ENCODE results near the gene ARF1. TPM values are rescaled to one million over a fixed set of nuclear protein-coding genes. Genes with fewer than 3 reads are reported as not detected.

ARF1 gene
- total RNA-seq, 2 experiments from 2014 or later: 163 to 322 TPM

DNA sequence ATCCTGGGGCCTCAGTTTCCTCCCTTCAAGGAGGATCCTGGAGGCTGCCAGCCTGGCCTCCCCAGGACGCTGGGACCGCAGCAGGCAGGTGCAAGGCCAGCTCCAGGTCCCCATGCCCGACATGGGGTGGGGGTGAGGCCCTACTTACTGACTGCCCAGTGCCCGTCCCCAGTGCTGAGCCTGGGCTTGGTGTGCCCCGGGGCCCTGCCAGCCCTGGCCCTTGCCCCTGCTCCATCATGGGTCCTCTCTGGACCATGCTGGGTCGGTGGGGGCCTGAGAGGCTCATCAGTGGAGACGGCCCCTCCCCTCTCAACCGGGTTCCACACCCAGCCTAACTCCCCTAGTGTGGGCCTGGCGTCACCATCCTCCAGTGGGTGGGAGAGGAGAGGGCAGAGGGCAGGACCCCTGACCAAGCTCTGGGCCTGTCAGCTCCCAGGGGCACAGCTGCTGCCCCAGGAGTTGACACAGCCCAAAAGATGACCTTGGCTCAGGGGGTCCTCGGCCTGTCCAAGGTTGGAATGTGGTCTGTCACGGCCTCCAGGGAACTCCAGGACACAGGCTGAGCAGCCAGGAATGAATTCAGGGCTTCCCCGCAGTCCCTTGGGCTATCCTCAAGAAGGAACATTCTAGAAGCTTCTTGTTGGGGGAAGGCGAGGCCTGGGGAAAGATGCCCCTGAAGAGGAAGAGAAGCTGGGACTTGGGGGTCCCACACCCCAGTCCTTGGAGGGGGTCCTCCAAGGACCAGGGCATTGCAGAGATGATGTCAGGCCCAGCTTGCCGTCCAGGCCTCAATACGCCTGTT is 17.6 kb upstream of the ARF1 start:
- H3K9me3 ChIP-seq (ENCODE audit: low read length): no peaks in the 10 kb centered on the region
- H3K9me2 ChIP-seq (ENCODE audit: insufficient read depth, low read length): no peaks in the 10 kb centered on the region
- no peak for TF ChIP-seq EZH2phosphoT487 (IDR thresholded peaks at IDR 0.05; ENCODE audit: borderline replicate concordance, low read depth, low read length)
- TF ChIP-seq, protein P1, sequence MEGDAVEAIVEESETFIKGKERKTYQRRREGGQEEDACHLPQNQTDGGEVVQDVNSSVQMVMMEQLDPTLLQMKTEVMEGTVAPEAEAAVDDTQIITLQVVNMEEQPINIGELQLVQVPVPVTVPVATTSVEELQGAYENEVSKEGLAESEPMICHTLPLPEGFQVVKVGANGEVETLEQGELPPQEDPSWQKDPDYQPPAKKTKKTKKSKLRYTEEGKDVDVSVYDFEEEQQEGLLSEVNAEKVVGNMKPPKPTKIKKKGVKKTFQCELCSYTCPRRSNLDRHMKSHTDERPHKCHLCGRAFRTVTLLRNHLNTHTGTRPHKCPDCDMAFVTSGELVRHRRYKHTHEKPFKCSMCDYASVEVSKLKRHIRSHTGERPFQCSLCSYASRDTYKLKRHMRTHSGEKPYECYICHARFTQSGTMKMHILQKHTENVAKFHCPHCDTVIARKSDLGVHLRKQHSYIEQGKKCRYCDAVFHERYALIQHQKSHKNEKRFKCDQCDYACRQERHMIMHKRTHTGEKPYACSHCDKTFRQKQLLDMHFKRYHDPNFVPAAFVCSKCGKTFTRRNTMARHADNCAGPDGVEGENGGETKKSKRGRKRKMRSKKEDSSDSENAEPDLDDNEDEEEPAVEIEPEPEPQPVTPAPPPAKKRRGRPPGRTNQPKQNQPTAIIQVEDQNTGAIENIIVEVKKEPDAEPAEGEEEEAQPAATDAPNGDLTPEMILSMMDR (conservative IDR thresholded peaks at IDR 0.05; ENCODE audit: low read length): no peak
- CTCF ChIA-PET (ENCODE audit: unreplicated experiment): no interaction called here
- H3K79me2 ChIP-seq (ENCODE audit: insufficient read depth, low read depth, low read length): no peaks in the 10 kb centered on the region
- no peak overlapping the region for H3K27ac ChIP-seq (ENCODE audit: low read depth, low read length, poor library complexity, severe bottlenecking)
- no peak overlapping the region for H3K4me2 ChIP-seq (ENCODE audit: low read length)
- no peaks in the 10 kb centered on the region for H4K20me1 ChIP-seq (ENCODE audit: insufficient read depth, low read length)
- no peak for DNase-seq (ENCODE audit: low spot score)
- no peak overlapping the region for H2AFZ ChIP-seq (ENCODE audit: low read length)
- no TSS peak for BruUV-seq (replicated peaks)
- H3K4me3 ChIP-seq (ENCODE audit: low read depth, low read length, poor library complexity, severe bottlenecking): no peak overlapping the region
- H3K36me3 ChIP-seq (ENCODE audit: insufficient read depth, low read length): no peaks in the 10 kb centered on the region
- POLR2A ChIA-PET: no interaction called here
- H3K4me1 ChIP-seq (ENCODE audit: insufficient read depth, low read length, poor library complexity, severe bottlenecking): peaks cover 4% of the 10 kb centered on the region
- intact Hi-C loops (cut with micrococcal nuclease; ENCODE audit: unreplicated experiment): no loop called here

DNA sequence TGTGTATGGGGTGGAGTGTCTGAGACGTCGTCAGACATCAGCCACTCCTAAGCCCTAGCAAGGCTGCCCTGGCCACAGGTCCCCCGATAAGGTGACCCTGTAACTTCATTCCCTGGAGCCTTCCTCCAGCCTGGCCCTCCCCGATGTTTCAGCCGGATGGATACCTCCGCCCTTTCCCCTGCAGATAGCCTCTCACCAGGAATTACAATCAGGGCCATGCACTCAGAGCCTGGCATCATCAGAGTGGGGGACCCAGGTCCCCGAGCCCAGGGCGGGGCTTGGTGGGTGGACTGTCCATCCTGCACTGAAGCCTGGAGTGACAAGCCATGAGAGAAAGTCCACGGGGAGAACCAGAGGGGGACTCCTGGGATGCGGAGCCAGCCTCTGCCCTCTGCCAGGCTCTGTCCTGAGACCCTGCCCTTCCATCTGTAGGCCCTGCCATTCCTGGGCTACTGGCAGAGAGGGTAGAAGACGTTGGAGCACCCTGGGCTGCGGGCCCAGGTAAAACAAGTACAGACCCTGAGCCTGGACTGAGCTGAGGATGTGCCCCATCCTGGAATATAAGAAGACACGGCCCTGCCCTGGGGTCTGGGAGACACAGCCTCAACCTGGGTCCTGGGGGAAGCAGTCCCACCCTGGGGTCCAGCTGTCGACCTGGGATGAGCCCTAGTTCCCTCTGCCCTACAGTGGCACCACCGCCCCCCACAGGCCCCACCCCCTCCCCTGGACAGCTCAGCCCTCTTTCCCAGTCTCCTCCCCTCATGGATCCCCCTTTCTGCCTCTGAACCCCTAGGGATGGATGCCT is 16.8 kb upstream of the ARF1 start:
- no peaks in the 10 kb centered on the region for H3K4me1 ChIP-seq (ENCODE audit: insufficient read depth, low read length, poor library complexity, severe bottlenecking)
- no peak overlapping the region for H3K4me2 ChIP-seq (ENCODE audit: low read length)
- CTCF ChIA-PET (ENCODE audit: unreplicated experiment): interaction anchor here (0.6 kb wide), 1 partner anchor 180 kb away, joined by 4 read pairs; no protein-coding TSS in a partner anchor
- no peaks in the 10 kb centered on the region for H3K9me2 ChIP-seq (ENCODE audit: insufficient read depth, low read length)
- no peak overlapping the region for H3K27ac ChIP-seq (ENCODE audit: low read depth, low read length, poor library complexity, severe bottlenecking)
- no peak for TF ChIP-seq EZH2phosphoT487 (IDR thresholded peaks at IDR 0.05; ENCODE audit: borderline replicate concordance, low read depth, low read length)
- TF ChIP-seq, protein P1 (conservative IDR thresholded peaks at IDR 0.05; ENCODE audit: low read length): no peak
- H3K36me3 ChIP-seq (ENCODE audit: insufficient read depth, low read length): no peaks in the 10 kb centered on the region
- intact Hi-C loops (cut with micrococcal nuclease; ENCODE audit: unreplicated experiment): no loop called here
- H4K20me1 ChIP-seq (ENCODE audit: insufficient read depth, low read length): no peaks in the 10 kb centered on the region
- H3K9me3 ChIP-seq (ENCODE audit: low read length): no peaks in the 10 kb centered on the region
- POLR2A ChIA-PET: no interaction called here
- no peak overlapping the region for H3K4me3 ChIP-seq (ENCODE audit: low read depth, low read length, poor library complexity, severe bottlenecking)
- H3K79me2 ChIP-seq (ENCODE audit: insufficient read depth, low read depth, low read length): no peaks in the 10 kb centered on the region
- no peak overlapping the region for H2AFZ ChIP-seq (ENCODE audit: low read length)
- BruUV-seq (replicated peaks): no TSS peak
- no peak for DNase-seq (ENCODE audit: low spot score)

Measured in OCI-LY7 (cell line).